ENCODE data around the gene DESI1.
"Not testable (repeated sequence)": the region's sequence is repeated elsewhere in the genome, so short reads cannot be mapped to it uniquely, and the experiment has no call there.

DESI1 gene

GRCh38 chr22:41585898-41586297 is 34.9 kb downstream of the DESI1 start:
- DNase-seq (ENCODE audit: low spot score) = no peak

DNA sequence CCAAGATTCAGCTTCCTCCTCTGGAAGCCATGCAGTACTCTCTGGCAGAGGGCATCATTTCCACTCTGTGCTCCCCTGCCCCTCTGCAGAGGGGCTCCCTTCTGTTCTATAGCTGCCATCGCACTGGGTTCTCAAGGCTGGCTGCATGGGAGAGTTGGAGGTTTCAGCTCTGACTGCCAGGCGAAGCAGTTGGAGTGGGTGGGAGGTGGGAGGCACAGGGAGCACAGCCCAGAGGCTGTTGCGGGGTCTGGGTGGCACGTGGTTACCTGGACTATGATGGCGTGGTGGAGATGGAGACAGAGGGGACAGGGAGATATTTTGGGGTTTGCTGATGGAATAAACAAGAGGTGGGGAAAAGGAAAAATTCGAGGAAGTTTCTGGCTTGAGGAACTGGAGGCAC is 36.0 kb downstream of the DESI1 start:
- DNase-seq (ENCODE audit: low spot score) = no peak

DNA sequence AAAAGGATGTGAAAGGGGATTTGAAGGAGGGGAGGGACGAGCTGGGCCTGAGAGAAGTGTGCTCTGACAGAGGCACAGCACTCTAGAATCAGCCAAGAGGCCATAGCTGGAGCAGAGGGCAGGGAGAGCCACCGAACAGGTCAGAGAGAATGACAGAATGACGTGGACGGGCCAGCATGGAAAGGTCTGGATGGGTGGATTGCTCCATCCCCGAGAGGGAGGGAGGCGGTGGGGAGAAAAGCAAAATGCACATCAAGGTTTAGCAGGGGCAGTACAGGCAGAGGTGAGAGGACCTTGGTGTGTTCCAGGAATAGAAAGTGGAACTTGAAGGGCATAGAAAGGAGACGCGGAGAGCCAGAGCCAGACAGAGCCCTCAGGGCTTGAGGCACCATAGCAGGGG is 38.1 kb downstream of the DESI1 start:
- DNase-seq (ENCODE audit: low spot score) = no peak

GRCh38 chr22:41579997-41580355 is 40.9 kb downstream of the DESI1 start:
- DNase-seq (ENCODE audit: low spot score) = no peak

GRCh38 chr22:41579297-41579996 is 41.4 kb downstream of the DESI1 start:
- DNase-seq (ENCODE audit: low spot score) = no peak

DNA sequence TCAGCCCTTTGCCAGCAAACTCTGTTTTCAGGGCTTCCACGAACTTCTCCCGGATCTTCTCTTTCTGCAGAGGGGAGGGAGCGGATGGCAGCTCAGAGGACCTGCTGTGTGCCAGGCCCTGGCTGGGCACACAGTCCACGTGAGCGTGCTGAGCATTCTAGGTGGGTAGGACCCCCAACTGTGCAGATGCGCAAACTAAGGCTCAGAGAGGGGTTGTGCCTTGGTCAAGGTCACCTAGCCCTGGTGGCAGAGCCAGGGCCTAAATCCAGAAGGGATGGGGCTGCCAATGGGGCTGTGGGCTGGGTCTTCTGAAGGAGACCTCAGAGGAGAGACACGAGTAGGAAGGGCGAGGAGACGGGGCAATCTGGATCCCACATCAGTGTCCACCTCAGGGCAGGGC is 42.0 kb downstream of the DESI1 start:
- DNase-seq (ENCODE audit: low spot score) = no peak

DNA sequence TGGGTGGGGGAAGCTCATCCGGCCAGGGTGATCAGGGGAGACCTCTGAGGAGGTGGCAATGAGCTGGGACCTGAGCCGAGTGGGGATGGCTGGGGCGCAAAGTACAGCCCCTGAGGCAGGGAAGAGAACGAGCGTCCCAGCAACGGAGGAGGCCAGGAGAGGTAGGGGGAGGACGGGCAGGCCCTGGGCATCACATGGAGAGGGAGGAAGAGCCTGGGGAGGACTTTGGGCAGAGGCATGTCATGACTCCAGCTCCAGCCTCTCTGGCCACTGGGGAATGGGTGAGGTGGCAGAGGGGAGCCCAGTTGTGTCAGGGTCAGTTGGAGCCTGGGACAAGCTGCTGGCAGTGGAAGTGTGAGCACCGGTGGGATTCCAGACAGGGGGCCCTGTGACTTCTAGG is 42.7 kb downstream of the DESI1 start:
- DNase-seq (ENCODE audit: low spot score) = no peak

GRCh38 chr22:41576877-41577276 is 44.0 kb downstream of the DESI1 start:
- DNase-seq (ENCODE audit: low spot score) = peak; percentile 81

DNA sequence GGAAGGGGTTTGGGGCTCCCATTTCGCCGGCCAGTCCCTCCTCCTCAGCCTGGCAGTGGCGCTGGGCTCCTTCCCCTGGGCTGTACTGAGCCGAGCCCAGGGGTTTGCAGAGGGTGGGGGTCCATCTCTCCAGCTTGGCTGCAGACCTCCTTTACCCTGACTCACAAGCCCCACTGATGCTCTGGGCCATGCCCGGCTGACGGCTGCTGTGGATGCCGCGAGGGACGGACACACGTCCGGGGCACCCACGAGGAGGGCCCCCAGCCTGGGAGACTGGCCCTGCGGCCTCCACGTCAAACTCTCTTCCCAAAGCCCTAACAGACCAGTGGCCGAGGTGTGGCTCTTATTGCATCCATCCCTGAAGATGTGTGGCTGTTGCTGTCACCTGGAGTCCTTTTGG is 45.3 kb downstream of the DESI1 start:
- no peak for DNase-seq (ENCODE audit: low spot score)

DNA sequence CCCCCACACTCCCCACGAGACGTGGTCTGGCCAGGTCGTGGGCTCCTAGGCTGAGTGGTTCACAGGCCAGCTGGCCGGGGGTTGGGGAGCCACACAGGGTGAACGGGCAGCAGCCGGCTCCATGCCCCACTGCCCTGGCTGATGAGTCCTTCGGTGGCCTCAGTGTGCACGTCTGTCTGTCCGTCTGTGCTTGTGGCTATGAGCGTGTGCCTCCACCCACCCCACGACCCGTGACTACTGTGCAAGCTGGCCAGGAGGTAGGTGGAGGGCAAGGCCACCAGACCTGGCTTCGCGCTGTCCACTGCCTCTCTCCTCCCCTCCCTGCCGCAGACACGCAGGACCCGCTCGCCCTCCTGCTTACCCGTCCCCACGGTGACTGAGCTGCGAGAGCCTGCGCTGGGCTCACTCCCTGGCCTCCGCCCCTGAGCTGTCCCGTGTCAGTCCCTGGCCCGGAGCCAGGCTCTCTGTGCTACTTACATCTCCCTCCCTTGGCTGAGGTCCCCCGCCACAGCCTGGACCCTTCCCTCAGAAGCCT is 45.9 kb downstream of the DESI1 start:
- no peak for DNase-seq (ENCODE audit: low spot score)

GRCh38 chr22:41573677-41574076 is 47.2 kb downstream of the DESI1 start:
- DNase-seq (ENCODE audit: low spot score) = no peak

- DNase-seq (ENCODE audit: low spot score) = not testable (repeated sequence)
Measured at GRCh38 chr22:41572305-41572704, 48.5 kb downstream of the DESI1 start.

- no peak for DNase-seq (ENCODE audit: low spot score)
Measured at GRCh38 chr22:41571786-41572185, 49.1 kb downstream of the DESI1 start.

DNA sequence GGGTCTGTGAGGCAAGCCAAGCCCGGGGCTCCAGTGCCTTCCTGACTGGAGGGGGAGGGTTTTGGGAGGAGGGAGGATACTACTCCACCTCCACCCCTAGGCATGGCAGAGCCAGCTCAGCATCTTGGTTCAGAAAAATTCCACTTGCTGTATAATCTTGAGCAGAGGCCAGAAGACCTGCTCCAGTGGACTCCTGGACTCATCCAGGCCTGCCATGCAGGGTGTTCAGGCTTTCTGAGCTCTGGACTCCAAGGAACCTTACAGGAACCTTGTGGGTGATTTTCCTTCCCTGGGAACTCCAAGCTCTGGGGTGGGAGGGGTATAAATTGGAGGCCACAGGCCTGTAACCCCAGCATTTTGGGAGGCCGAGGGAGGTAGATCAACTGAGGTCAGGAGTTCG is 50.6 kb downstream of the DESI1 start:
- no peak for DNase-seq (ENCODE audit: low spot score)

- DNase-seq (ENCODE audit: low spot score) = no peak
Measured at GRCh38 chr22:41568811-41569210, 52.0 kb downstream of the DESI1 start.

- no peak for DNase-seq (ENCODE audit: low spot score)
Measured at GRCh38 chr22:41567512-41567768, 53.4 kb downstream of the DESI1 start.

DNA sequence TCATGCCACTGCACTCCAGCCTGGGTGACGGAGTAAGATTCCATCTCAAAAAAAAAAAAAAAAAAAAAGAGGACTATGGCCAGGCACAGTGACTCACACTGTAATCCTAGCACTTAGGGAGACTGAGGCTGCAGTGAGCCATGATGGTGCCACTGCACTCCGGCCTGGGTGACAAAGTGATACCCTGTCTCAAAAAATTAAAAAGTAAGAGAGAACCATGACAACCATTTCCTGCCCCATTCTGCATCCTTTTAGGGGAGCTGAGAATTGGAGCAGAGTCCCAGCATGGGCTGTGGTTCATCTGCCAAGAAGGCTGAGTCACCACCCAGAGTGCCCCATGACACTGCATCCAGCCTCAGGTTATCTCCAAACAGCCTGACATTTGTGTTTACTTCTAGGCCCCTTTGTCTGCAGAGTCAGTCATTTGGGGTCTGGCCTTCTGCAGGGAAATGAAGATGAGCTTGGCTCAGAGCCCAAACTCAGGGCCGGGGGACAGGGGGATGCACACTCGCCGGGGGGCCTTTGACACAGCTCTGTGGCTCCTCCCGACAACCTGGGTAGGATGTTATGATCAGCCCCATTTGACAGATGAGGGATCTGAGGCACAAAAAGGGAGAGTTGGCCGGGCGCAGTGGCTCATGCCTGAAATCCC is 55.3 kb downstream of the DESI1 start:
- DNase-seq (ENCODE audit: low spot score) = no peak

GRCh38 chr22:41564563-41564962 is 56.3 kb downstream of the DESI1 start:
- DNase-seq (ENCODE audit: low spot score) = no peak

- DNase-seq (ENCODE audit: low spot score) = no peak
Measured at GRCh38 chr22:41563051-41563711, 57.7 kb downstream of the DESI1 start.

DNA sequence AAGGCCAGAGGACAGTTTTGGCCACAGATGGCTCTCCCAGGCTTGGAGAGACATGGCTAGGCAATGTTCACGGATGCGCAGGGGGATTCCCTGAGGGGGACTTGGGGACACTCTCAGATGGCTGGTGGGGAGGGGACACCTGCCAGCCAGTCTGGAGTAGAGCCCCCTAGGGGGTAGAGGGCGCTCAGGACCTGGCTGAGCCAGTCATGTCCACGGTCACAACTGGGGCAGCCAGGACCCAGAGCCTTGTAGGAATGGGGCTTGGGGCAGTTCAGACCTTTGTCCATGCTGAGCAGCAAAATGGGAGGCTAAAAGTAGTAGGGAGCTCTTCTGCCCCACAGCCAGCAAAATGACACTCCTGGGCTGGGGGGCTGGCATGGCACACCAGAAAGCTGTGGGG is 58.4 kb downstream of the DESI1 start:
- DNase-seq (ENCODE audit: low spot score) = no peak

DNA sequence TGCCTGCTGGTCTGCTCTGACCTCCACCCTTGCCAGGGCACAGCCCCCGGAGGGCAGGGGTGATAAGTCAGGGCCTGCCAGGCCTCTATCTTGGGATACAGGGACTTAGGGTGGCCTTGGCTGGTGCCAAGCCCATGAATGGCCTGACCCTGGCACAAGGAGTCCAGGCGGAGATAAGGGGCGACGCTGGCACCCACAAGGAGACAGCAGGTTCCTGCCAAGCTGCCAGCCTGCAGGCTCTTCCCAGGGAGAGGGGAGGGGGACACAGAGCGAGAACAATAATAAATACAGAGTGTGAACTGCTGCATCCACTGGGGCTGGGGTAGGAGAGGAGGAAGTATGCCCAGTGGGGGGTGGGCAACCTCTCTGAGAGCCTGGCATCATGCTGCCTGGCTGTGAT is 59.1 kb downstream of the DESI1 start:
- DNase-seq (ENCODE audit: low spot score) = no peak

GRCh38 chr22:41561335-41561734 is 59.5 kb downstream of the DESI1 start:
- no peak for DNase-seq (ENCODE audit: low spot score)

GRCh38 chr22:41560095-41560471 is 60.8 kb downstream of the DESI1 start:
- DNase-seq (ENCODE audit: low spot score) = no peak

DNA sequence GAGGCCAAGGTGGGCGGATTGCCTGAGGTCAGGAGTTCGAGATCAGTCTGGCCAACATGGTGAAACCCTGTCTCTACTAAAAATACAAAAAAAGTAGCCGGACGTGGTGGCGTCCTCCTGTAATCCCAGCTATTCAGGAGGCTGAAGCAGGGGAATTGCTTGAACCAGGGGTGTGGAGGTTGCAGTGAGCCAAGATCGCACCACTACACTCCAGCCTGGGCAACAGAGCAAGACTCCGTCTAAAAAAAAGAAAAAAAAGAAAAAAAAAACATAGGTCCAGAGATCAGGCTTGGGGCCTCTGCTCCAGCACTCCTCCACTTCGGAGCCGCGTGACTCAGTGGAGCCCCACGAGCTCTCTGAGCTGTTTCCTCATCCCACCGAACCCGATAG is 62.6 kb downstream of the DESI1 start:
- not testable (repeated sequence) for DNase-seq (ENCODE audit: low spot score)

All from ecto neural progenitor cell (in vitro differentiated cells).